Vagina (tissue), 2 donors: ENCODE results near the gene ADCY7.

Experiments
- CTCF ChIP-seq, 3 experiments: fragments of 450-650 bp in 2 of 3; fragments of 200-600 bp in 1 of 3; sonication (generic) in 1 of 3; IDR thresholded peaks; one replicate each; pipeline ENCODE4 v1.5.1; 2017 to 2019; ENCODE audit warnings: antibody characterized with exemption in 3 of 3, mild to moderate bottlenecking in 2 of 3, moderate library complexity in 2 of 3
- POLR2A ChIP-seq, 2 donors: fragments of 450-650 bp; IDR thresholded peaks; one replicate each; pipeline ENCODE4 v1.6.1; 2017; ENCODE audit warnings: antibody characterized with exemption in 2 of 2, mild to moderate bottlenecking in 2 of 2, moderate library complexity in 2 of 2
- POLR2AphosphoS5 ChIP-seq, 2 donors: sonication (generic); formaldehyde crosslinking; IDR thresholded peaks; one replicate each; pipeline ENCODE4 v1.9.0; 2017; ENCODE audit warnings: antibody characterized with exemption in 2 of 2, mild to moderate bottlenecking in 2 of 2, low read depth in 1 of 2; ENCODE audit not compliant: insufficient read depth in 1 of 2

- TF ChIP-seq CTCF (IDR thresholded peaks at IDR 0.05) (no peak), POLR2AphosphoS5 (IDR thresholded peaks at IDR 0.05; ENCODE audit: insufficient read depth in 1 of 2, low read depth in 1 of 2) (no peak), POLR2A (IDR thresholded peaks at IDR 0.05) (no peak)
Measured at GRCh38 chr16:50272687-50273381, 6.5 kb downstream of the ADCY7 start.
